Measurements from ENCODE around the gene KCNN4.
"Not testable (repeated sequence)": the region's sequence is repeated elsewhere in the genome, so short reads cannot be mapped to it uniquely, and the experiment has no call there.

The KCNN4 gene

DNA sequence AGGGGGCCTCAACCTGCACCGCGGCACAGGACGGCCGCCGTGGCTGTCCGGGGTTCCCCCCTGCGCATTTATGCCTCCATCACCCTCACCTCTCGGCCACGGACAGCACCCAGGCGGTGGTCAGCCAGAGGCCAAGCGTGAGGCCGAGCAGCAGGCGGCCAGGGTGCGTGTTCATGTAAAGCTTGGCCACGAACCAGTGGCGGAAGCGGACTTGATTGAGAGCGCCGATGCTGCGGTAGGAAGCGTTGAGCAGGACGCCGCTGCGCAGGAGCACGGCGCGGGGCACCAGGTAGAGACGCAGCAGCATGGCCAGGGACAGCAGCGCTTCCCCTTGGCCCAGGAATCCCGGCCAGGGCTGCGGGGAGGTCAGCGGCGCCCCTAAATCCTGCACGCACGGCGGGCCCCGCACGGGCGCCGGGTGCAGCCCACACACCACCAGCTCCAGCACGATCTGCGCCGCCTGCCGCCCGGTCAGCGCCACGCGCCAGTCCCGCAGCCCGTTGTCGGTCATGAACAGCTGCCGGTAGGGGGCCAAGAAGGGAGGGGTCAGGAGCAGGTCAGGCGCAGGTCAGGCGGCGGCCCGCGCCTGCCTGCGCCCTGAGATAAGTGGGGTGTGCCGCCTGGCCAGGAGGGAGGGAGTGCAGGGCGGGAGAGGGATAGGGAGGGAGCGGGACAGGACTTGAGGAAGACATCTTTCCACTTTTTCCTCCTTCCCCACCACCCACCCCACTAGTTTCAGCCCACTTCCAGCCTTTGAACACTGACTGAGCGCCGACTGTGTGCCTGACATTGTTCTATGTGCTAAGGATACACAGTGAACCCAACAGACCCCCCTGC, 6.5 kb downstream of the KCNN4 start:
- DNase-seq, result peak; percentile 70

DNA sequence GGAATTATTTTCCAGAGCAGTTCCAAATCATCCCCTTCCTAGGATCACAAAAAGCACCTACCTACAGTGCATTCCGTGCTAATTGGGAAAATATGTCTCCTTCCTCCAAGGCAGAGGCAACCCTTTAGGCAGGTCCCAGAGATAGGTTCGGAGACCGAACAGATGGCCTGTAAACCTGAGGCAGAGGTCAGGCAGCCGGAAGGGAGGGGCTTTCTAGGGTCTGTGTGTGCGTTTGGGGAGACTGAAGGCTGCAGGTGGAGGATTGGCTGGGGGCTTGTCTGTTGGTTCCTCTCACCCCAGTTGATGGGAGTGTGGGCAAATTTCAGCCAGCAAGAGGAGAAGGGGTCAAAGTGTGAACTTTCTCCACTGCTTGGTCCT, 7.1 kb downstream of the KCNN4 start:
- DNase-seq, result no peak

DNA sequence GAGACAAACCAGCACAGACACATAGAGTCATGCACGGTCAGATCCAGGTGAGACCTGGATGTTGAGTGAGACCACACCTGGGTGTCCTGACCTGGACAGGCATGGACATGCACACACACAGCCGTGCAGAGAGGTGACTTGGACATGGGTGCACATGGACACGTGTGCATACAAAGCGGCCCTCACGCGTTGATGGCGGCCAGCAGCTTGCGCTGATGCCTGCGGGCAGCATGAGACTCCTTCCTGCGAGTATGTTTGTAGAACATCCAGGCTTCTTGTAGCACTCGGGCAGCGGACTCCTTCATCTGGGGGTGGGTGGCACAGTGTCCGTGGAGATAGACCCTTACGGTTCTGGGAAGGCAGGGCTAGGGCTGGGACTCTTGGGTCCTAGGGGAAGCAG, 11.5 kb downstream of the KCNN4 start:
- no peak for DNase-seq

DNA sequence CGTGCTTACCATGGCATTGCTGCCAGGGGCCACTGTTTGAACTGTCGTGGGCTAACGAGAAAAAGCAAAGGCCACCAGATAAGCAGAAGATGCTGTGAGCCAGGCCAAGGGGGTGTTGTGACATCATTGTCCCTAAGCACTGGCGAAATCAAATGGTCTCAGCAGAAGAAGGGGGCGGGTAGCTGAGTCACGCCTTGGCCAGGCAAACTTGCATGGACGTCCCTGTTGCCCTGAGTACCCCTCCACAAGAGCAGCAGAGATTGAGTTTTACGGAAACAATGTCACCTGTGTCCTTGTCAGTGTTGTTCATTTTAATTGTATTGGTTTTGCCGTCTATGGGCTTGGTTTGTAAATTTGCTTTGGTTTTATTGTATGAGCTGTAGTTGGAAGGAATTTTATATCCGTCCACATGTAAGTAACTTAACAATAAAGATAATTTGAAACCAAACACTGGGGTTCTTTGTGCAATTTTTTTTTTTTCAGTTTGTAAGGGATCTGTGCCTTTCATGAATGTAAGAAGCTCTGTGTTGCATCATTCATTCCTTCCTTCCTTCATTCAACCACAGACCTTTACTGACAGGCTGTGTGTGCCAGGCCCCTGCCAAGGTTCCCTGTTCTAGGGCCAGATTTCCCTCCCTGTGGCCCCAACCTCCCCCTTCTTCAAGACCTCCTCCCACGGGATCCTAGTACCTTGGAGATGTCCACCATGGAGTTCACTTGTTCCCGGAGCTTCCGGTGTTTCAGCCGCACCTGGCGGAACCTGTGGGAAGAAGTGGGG, 12.3 kb downstream of the KCNN4 start:
- DNase-seq, result no peak

DNA sequence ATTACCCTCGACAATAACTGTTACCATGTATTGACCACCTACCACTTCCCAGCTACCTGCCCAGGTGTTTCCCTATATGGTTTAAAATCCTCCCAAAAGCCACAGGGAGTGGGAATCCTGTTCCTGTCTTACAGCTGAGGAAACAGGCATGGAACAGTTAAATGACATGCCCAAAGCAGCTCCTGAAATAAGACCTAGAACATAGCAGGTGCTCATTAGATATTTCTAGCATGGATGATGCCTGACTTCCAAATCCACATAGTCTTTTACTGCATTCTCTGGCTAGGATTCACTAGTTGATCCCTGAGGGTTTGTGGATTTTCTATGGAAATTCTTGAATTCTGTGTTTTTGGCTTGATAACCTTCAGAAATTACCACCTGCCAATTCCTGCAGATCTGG, 13.0 kb downstream of the KCNN4 start:
- no peak for DNase-seq

DNA sequence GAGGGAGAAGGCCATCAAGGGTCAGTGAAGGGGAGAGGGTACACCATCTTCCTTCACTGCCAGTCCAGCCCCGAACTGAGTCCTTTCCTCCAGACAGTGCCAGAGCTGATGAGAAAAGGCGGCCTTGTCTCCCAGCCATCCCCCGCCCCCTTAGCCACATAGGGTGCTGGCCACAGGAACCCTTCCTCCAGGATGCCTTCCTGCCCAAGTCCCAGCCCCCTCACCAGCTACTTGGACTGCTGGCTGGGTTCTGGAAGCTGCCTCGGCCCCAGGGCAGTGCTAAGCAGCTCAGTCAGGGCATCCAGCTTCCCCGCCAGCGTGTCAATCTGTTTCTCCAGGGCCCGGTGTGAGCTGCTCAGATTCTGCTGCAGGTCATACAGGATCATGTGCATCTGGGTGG, 13.5 kb downstream of the KCNN4 start:
- DNase-seq, result no peak

DNA sequence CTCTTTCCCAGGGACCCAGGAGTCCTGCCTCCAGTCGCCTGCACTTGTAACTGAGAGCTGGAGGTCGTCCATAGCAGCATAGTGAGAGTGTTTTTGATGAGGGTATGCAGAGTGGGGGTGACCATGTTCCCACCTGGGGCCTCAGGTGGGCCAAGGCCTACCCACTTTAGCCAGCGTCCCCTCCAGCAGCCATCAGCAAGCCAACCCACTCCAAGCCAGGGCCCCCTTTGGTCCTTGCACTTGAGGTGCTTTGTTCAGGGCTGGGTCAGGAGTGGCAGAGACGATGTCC, 14.1 kb downstream of the KCNN4 start:
- no peak for DNase-seq

DNA sequence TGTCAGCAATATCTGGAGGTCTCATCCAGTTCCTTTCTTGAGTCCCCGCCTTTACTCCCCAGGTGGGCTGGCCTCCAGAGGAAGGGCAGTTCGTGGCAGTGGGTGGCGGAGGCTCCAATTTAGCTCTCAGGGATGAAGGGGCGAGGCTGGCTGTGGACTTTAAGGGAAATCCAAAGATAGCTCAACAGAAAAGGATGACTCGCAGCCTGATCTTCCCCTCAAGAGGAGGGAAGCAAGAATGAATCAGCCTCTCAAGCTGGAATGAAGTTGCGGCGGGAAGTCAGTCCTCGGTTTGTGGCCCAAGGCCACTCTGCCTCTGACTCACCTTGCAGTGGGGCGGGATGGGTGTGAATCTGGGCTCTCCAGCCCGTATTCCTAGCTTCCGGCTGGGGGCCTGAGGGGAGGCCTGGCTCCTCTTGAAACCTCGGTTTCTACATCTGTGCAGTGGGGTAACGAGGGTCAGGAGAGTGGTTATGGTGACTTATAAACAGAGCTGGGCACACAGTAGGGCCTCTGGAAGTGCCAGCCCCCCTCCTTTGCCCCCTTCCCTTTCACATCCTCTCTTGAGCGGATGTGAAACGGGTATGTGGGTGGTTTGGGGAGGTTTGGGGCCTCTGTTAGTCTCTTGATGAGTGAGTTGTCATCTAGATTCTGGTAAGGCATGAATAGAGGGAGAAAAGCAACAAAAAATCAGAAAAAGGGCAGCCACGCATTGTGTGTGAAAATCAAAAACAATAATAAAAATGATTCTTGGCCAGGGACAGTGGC, 15.5 kb downstream of the KCNN4 start:
- DNase-seq, result peak; percentile 99

DNA sequence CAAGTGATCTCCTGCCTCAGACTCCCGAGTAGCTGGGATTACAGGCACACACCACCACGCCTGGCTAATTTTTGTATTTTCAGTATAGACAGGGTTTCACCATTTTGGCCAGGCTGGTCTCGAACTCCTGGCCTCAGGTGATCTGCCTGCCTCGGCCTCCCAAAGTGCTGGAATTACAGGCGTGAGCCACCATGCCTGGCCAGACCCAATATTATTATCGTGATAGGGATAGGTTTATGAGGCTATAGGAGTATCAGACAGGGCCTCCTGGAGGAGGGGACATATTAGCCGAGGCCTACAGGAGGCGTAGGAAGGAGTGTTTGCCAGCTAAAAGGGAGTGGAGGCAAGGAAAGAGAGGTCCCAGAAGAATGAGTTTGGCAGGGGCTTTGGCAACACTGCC, 16.1 kb downstream of the KCNN4 start:
- not testable (repeated sequence) for DNase-seq

DNA sequence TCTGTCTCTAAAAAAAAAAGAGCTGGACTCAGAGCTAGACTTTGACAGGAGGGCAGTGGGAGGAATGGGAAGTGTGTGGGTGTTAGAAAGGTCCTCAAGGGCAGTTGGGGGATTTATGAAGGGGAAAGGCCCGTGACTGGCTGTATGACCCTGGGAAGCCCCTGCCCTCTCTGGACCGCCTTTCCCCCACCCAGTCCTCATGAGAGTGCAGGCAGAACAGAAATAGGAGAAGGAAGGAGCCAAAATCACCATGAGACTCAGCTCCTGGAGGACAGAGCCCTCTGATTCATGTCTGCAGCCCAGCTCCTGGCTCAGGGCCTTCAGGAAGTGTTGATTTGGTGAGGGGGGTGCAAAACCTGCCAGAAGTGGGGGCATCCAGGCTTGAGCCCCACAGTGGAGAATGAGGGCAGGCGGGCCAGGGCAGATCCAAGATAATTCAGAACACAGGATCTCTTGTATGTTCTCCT, 17.3 kb downstream of the KCNN4 start:
- peak; percentile 32 for DNase-seq

DNA sequence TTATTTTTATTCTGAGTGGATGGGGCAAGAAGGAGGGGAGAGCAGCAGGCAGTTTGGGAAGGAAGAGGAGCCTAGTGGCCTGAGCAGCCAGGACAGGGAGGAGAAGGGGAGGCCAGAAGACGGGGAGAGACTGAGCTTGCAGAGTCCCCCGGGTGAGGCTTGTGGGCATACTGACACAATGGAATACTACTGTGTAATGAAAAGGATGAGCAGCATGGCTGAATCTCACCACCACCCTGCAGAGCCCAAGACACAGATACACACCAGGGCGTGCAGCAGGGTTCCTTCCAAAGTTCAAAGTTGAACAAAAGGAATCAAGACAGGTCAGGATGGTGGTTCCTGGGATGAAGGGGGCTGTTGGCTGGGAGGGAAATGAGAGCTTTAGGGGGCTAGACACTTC, 18.0 kb downstream of the KCNN4 start:
- no peak for DNase-seq

DNA sequence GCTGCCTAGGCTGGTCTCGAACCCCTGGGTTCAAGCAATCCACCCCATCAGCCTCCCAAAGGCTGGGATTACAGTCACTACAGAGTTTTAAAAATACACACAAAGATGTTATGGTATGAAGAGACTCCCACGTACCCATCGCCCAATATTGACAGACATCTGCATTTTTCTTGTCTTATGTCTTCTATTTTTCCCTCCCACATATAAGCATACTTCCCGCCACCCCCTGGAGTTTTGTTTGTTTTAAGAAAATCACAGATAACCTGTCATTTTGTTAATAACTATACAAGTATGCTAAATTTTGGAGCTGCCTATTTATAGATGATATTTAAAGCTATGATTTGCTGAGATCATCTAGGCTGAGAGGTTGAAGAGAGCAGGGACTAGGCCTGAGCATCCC, 19.8 kb downstream of the KCNN4 start:
- DNase-seq, result no peak

DNA sequence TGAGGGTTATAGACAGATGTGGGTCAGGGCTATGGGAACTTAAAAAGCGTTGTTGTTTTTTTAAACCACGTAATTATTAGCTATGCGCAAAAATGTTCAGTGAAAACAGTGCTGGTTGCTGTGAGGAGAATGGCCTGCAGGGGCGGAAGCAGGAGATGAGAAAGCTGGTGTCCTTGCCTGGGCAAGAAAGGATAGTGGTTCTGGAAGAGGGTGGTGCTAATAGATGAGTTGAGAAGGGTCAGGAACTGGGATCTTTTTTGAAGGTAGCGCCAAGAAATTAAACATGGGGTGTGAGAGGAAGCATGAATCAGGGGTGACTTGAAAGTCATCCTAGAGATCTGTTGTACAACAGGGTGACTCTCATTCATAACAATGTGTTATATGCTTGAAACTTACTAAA, 21.3 kb downstream of the KCNN4 start:
- DNase-seq, result peak; percentile 94

DNA sequence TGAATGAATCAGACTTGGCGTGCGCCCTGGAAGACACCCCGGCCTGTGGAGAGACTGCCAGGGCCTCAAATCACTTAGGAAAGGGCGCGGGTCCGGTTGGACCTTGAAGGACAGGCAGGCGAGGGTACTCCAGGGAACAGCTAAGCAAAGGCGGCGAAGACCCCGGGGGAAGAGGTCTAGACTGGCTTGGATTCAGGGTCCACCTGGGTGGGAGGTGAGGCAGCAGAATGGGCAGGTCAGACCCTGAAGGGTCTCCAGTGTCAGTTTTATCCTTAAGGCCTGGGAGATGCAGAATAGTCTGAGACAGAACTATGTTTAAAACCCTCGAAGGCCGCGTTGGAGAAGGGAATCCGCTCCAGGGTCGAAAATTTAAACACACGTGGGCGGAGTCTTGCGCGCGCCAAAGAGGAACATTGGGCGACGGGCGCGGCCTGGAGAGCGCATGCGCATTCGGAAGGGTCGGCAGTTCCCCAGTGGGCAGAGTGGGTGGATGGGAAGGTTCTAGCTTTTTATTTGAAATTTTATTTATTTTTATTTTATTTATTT, 25.4 kb downstream of the KCNN4 start:
- DNase-seq, result peak; percentile 26

DNA sequence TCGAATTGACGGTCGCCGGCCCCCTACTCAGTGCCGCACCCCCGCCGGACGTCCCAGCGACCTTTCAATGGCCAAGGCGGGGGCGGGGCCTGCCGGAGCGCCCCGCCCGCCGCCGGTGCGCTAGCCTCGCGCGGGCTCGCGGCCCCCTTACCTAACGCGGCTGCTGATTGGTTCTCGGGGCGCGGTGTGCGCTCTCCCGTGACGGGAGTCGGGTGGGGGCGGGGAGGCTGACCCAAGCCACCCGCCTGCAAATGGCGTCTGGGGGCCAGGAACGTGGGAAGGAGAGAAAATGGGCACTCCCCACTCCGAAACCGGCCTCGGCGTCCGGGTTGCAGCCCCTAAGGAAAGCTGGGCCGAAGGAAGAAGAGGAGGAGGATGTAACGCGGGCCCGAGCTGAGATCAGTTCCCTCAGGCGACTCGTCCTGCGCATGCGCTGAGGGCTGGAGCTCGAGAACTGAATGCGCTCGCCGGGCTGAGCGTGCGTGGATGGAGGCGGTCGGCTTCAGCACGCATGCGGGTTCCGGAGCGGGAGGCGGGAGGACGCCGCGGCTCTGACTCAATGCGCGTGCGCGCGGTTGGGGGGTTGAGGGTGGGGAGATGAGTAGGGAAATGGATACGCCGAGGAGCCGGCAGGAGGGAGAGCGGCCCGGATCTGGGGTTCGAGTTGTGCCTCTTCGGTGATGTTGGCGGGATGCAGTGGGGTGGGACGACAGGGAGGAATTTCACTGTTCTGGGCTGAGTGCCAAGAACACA, 26.1 kb downstream of the KCNN4 start, which contains the start of gene SMG9:
Gene SMG9, minus strand, starts transcription at position 460 of the 753 bp plus-strand sequence. CDS start 4,221 bp downstream, outside the sequence.
- DNase-seq, result peak; percentile 95

DNA sequence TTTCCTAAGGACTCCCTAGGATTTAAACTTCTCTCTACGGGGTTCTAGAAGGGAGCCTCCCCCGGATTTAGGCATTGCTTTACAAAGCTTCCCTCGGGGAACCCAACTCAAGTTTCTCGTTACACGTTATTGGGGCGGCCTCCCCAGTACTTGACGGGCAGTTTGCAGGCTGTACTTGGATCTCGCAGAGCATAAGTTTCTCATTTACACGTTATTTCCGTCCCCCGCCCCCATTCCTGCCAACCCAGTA, 26.6 kb downstream of the KCNN4 start:
- DNase-seq, result no peak

DNA sequence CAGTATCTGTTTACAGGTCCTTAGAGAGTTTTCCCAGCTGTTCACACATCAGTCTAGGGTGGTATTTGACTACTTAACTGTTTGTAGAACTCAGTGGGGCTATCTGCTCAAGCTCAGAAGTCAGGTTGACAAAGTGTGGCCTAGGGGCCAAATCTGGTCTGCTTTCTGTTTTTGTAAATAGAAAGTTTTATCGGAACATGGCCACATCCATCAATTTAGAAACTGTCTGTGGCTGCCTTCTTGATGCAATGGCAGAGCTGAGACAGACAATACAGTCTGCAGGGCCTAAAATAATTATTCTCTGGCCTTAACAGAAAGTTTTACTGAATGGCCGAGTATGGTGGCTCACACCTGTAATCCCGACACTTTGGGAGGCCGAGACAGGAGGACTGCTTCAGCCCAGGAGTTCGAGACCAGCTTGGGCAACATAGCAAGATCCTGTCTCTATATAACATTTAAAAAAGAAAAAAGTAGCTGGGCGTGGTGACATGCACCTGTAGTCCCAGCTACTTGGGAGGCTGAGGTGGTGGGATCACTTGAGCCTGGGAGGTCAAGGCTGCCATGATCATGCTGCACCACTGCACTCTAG, 28.4 kb downstream of the KCNN4 start:
- no peak for DNase-seq

DNA sequence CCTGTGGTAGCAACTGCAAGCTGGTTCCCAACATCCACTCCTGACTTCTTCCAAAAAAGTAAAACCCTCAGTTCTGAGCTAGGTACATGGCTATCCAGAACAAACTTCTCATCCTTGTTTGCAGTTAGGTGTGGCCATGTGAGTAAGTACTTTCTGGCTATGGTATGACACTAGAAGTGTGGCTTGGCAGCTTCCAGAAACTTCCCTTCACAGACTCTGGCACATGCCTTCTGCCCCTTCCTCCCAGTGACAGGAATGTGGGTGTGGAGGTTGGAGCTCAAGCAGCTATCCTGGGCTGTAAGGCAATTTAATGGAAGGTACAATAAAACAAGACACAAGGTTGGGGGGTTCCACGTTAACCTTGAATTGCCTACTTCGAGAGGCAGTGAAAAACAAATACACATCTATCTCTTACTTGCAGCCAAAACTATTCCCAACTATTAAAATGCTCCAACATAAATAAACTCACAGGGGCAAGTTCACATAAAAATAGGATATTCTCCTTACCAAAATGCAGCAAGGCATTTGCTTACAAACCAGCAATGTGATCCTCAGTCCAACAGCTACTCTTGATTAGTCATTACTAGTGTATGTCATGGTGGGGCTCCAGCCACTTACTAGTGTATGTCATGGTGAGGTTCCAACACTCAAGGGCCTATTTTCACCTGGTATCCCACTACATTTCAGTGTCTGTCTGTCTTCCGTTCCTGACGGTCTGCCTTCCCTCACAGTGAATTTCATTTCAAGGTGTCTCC, 29.1 kb downstream of the KCNN4 start:
- DNase-seq, result peak; percentile 30

DNA sequence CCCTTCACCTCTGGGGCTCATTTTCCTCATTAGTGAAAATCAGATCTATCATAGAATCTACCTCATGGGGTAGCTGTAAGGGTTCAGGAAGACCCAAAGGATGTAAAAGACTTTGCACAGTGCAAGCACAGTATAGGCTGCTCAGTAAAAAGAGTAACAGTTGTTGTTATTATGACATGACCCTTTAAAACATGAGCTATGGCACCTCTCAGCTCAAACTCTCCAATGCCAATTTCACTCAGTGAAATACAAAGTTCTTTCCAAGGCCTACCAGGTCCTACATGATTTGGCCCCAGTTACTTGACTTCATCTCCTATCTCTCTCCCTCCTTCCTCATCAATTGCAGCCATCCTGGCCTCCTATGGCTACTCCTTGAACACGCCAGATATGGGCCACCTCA, 30.9 kb downstream of the KCNN4 start:
- no peak for DNase-seq

DNA sequence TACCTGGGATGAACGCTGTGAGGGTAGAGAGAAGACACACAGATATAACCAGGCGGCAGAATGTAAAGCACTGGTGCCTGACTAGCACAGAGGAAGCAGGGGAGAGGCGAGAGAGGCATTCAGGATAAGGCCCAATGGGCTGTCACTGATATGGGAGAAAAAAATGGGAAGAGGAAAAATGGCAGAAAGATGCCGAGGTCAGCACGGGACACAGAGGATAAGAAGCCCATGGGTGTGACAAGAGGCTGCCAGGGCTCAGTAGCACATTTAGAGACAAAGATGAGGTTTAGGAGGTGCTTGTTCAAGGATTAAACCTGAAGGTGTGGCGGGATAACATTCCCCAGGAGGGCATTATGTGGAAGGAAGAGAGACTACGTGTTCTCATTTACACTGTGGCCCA, 31.6 kb downstream of the KCNN4 start:
- no peak for DNase-seq

DNA sequence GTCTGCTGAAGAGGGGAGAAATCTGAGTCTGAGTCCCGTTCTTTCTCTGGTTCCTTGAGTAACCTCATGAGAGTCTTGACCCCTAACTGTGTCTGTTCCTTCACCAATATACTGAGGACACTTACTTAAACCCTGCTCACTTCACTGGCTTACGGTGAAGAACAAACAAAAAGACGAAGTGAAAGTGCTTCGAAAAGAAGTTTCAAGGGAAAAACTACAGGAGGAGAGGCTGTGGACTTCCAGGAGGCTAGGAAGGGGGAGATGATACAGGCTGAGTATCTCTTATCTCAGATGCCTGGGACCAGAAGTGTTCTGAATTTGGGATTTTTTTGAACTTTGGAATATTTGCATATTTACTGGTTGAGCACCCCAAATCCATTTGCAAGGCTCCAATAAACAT, 32.1 kb downstream of the KCNN4 start:
- no peak for DNase-seq

DNA sequence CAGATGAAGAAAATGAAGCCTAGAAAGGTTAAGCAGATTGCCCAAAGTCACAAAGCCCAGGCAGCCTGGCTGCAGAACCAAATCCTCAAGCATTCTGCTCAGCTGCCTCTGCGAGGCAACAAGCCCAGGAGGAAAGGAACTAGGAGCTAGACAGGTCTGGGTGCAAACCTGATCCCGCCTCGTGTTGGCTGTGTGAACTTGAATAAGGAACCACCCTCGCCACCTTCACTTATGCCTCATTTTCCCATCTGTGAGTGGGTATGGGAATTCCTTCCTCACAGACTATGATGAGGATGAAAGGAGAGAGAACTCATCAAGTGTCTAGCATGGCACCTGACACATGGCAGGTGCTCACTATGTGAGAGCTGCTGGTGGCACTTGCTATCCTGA, 32.6 kb downstream of the KCNN4 start:
- no peak for DNase-seq
